PFSK-1 (cell line): ENCODE results near the gene DISP2.

ENCODE experiments used
- POLR2AphosphoS5 ChIP-seq: IDR thresholded peaks from 2 replicates; pipeline ENCODE4 v1.6.1; 2012; ENCODE audit warnings: low read depth, mild to moderate bottlenecking, control low read depth, low read length, moderate library complexity
- SIN3A ChIP-seq: IDR thresholded peaks from 2 replicates; pipeline ENCODE4 v1.6.1; 2012; ENCODE audit warnings: mild to moderate bottlenecking, low read length, moderate library complexity, borderline replicate concordance; ENCODE audit not compliant: insufficient read depth
- TAF1 ChIP-seq: IDR thresholded peaks from 2 replicates; pipeline ENCODE4 v1.6.1; 2012; ENCODE audit warnings: low read length, control low read depth, borderline replicate concordance; ENCODE audit not compliant: insufficient read depth
- TF ChIP-seq, protein P1 (sequence below), 2 experiments: IDR thresholded peaks; 2 replicates each; pipeline versions ENCODE4 v1.6.1 to v1.8.0; 2011 to 2012; ENCODE audit warnings: low read depth in 2 of 2, low read length in 2 of 2, control low read depth in 1 of 2, inconsistent platforms in 1 of 2, mild to moderate bottlenecking in 1 of 2, moderate library complexity in 1 of 2; ENCODE audit not compliant: insufficient read depth in 1 of 2

GRCh38 chr15:40360015-40360414, 2.0 kb downstream of the DISP2 start:
- TF ChIP-seq POLR2AphosphoS5, result no peak
- no peak for TF ChIP-seq TAF1
- TF ChIP-seq SIN3A, result no peak
- TF ChIP-seq, protein P1, sequence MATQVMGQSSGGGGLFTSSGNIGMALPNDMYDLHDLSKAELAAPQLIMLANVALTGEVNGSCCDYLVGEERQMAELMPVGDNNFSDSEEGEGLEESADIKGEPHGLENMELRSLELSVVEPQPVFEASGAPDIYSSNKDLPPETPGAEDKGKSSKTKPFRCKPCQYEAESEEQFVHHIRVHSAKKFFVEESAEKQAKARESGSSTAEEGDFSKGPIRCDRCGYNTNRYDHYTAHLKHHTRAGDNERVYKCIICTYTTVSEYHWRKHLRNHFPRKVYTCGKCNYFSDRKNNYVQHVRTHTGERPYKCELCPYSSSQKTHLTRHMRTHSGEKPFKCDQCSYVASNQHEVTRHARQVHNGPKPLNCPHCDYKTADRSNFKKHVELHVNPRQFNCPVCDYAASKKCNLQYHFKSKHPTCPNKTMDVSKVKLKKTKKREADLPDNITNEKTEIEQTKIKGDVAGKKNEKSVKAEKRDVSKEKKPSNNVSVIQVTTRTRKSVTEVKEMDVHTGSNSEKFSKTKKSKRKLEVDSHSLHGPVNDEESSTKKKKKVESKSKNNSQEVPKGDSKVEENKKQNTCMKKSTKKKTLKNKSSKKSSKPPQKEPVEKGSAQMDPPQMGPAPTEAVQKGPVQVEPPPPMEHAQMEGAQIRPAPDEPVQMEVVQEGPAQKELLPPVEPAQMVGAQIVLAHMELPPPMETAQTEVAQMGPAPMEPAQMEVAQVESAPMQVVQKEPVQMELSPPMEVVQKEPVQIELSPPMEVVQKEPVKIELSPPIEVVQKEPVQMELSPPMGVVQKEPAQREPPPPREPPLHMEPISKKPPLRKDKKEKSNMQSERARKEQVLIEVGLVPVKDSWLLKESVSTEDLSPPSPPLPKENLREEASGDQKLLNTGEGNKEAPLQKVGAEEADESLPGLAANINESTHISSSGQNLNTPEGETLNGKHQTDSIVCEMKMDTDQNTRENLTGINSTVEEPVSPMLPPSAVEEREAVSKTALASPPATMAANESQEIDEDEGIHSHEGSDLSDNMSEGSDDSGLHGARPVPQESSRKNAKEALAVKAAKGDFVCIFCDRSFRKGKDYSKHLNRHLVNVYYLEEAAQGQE (IDR thresholded peaks at IDR 0.05; ENCODE audit: insufficient read depth in 1 of 2, low read depth in 2 of 2, low read length in 2 of 2), result no peak
